ENCODE results near the gene SRRM4.

Gene SRRM4

GRCh38 chr12:119130523-119130922 lies 149.2 kb downstream of the SRRM4 start:
- H3K27me3 ChIP-seq (ENCODE audit: control insufficient read depth, insufficient read depth, low read length, poor library complexity, severe bottlenecking) = no peaks in the 10 kb centered on the region
- no peak overlapping the region for H3K4me3 ChIP-seq (ENCODE audit: insufficient read depth, low read depth, low read length)
- 94 to 95% methylated on average over 10 of the region's 10 CpGs for WGBS, 2 experiments
- H3K27ac ChIP-seq (ENCODE audit: insufficient read depth, low read depth, low read length, poor library complexity, severe bottlenecking) = no peak overlapping the region
- H3K9me3 ChIP-seq (ENCODE audit: control insufficient read depth, low read length) = no peaks in the 10 kb centered on the region
- H3K36me3 ChIP-seq (ENCODE audit: control insufficient read depth, insufficient read depth, low read length) = no peaks in the 10 kb centered on the region
- no peaks in the 10 kb centered on the region for H3K4me1 ChIP-seq (ENCODE audit: control insufficient read depth, insufficient read depth, low read length)

GRCh38 chr12:119134284-119135072 lies 153.1 kb downstream of the SRRM4 start:
- WGBS, 2 experiments = 94 to 95% methylated on average over 3 of the region's 3 CpGs
- Histone ChIP-seq H3K27ac (ENCODE audit: insufficient read depth, low read depth, low read length, poor library complexity, severe bottlenecking) (no peak overlapping the region), H3K4me1 (ENCODE audit: control insufficient read depth, insufficient read depth, low read length) (no peaks in the 10 kb centered on the region), H3K36me3 (ENCODE audit: control insufficient read depth, insufficient read depth, low read length) (no peaks in the 10 kb centered on the region), H3K9me3 (ENCODE audit: control insufficient read depth, low read length) (no peaks in the 10 kb centered on the region), H3K27me3 (ENCODE audit: control insufficient read depth, insufficient read depth, low read length, poor library complexity, severe bottlenecking) (no peaks in the 10 kb centered on the region), H3K4me3 (ENCODE audit: insufficient read depth, low read depth, low read length) (no peak overlapping the region)

DNA sequence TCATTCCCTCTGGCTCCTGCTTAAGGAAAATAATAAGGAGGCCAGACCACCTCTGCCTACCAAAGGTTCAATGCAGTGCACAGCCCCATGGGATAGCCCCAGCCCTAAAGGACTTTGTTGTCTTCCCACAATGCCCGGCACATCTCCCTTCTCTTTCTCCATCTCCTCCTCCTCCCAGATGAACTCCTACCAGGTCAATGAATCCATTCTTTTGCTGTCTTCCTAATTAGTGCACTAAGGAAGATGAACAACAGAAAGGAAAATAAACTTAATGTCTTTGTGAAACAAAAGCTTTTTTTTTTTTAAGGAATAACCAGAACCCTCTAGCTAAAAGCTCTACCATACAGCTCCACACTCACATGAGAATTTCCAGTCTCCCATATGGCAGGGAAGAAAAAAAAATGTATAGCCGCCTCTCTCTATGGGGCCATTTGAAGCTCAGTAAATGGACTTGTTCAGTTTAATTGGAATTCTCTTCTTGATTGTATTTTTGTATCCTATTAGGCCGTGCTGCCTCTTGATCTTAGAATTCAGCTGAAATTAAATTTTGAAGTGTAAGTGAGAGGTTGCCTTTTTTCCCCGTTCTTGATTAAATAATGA lies 155.6 kb downstream of the SRRM4 start:
- Histone ChIP-seq H3K9me3 (ENCODE audit: control insufficient read depth, low read length) (no peaks in the 10 kb centered on the region), H3K36me3 (ENCODE audit: control insufficient read depth, insufficient read depth, low read length) (no peaks in the 10 kb centered on the region), H3K4me1 (ENCODE audit: control insufficient read depth, insufficient read depth, low read length) (no peaks in the 10 kb centered on the region), H3K27ac (ENCODE audit: insufficient read depth, low read depth, low read length, poor library complexity, severe bottlenecking) (no peak overlapping the region), H3K27me3 (ENCODE audit: control insufficient read depth, insufficient read depth, low read length, poor library complexity, severe bottlenecking) (no peaks in the 10 kb centered on the region), H3K4me3 (ENCODE audit: insufficient read depth, low read depth, low read length) (no peak overlapping the region)
- 89 to 93% methylated on average over 3 to 4 of the region's 4 CpGs for WGBS, 2 experiments

DNA sequence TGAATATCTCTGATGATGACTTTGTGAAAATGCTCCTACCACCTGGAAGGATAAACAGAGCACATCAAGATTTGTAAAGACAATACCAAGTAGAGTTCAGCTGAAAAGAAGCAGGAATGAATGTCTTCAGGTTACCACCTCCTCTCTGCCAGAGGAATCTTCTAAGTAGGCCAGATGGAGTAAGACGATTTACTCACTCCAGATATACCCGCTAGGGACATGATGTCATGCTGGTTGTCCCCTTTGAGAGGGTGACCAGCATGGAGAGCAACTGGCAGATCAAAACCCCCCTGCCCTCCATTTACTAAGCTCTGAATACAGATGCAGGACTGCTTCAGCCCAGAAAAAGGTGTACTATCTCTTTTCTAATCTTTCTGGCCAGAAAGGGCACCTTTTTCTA lies 158.1 kb downstream of the SRRM4 start:
- no peaks in the 10 kb centered on the region for H3K27me3 ChIP-seq (ENCODE audit: control insufficient read depth, insufficient read depth, low read length, poor library complexity, severe bottlenecking)
- H3K4me3 ChIP-seq (ENCODE audit: insufficient read depth, low read depth, low read length) = no peak overlapping the region
- no peaks in the 10 kb centered on the region for H3K36me3 ChIP-seq (ENCODE audit: control insufficient read depth, insufficient read depth, low read length)
- H3K4me1 ChIP-seq (ENCODE audit: control insufficient read depth, insufficient read depth, low read length) = no peaks in the 10 kb centered on the region
- 71 to 97% methylated on average over 2 of the region's 2 CpGs for WGBS, 2 experiments
- H3K27ac ChIP-seq (ENCODE audit: insufficient read depth, low read depth, low read length, poor library complexity, severe bottlenecking) = no peak overlapping the region
- no peaks in the 10 kb centered on the region for H3K9me3 ChIP-seq (ENCODE audit: control insufficient read depth, low read length)

GRCh38 chr12:119145367-119145766 lies 164.0 kb downstream of the SRRM4 start:
- 66 to 67% methylated on average over 13 of the region's 13 CpGs for WGBS, 2 experiments
- Histone ChIP-seq H3K9me3 (ENCODE audit: control insufficient read depth, low read length) (no peaks in the 10 kb centered on the region), H3K27me3 (ENCODE audit: control insufficient read depth, insufficient read depth, low read length, poor library complexity, severe bottlenecking) (no peaks in the 10 kb centered on the region), H3K4me1 (ENCODE audit: control insufficient read depth, insufficient read depth, low read length) (no peaks in the 10 kb centered on the region), H3K27ac (ENCODE audit: insufficient read depth, low read depth, low read length, poor library complexity, severe bottlenecking) (no peak overlapping the region), H3K36me3 (ENCODE audit: control insufficient read depth, insufficient read depth, low read length) (no peaks in the 10 kb centered on the region), H3K4me3 (ENCODE audit: insufficient read depth, low read depth, low read length) (no peak overlapping the region)

GRCh38 chr12:119147847-119148448 lies 166.6 kb downstream of the SRRM4 start:
- no peaks in the 10 kb centered on the region for H3K36me3 ChIP-seq (ENCODE audit: control insufficient read depth, insufficient read depth, low read length)
- 80 to 84% methylated on average over 2 of the region's 2 CpGs for WGBS, 2 experiments
- H3K9me3 ChIP-seq (ENCODE audit: control insufficient read depth, low read length) = no peaks in the 10 kb centered on the region
- H3K27ac ChIP-seq (ENCODE audit: insufficient read depth, low read depth, low read length, poor library complexity, severe bottlenecking) = no peak overlapping the region
- H3K4me1 ChIP-seq (ENCODE audit: control insufficient read depth, insufficient read depth, low read length) = no peaks in the 10 kb centered on the region
- no peak overlapping the region for H3K4me3 ChIP-seq (ENCODE audit: insufficient read depth, low read depth, low read length)
- H3K27me3 ChIP-seq (ENCODE audit: control insufficient read depth, insufficient read depth, low read length, poor library complexity, severe bottlenecking) = no peaks in the 10 kb centered on the region

DNA sequence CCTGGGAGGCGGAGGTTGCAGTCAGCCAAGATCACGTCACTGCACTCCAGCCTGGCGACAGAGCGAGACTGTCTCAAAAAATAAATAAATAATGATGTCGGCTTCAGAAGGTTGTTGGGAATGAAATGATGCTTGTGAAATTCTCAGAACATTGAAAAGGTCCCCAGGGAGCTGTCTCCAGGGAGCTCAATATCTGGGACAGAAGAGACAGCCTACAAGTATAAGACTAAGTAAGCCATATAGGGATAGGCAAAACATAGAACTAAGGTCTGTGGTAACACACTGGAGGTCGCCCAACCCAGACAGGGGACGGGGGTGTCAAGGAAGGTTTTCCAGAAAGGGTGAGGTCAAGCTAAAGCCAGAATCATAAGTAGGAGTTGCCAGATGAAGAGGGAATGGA lies 167.9 kb downstream of the SRRM4 start:
- no peaks in the 10 kb centered on the region for H3K9me3 ChIP-seq (ENCODE audit: control insufficient read depth, low read length)
- H3K4me1 ChIP-seq (ENCODE audit: control insufficient read depth, insufficient read depth, low read length) = no peaks in the 10 kb centered on the region
- no peak overlapping the region for H3K27ac ChIP-seq (ENCODE audit: insufficient read depth, low read depth, low read length, poor library complexity, severe bottlenecking)
- 85 to 86% methylated on average over 7 of the region's 7 CpGs for WGBS, 2 experiments
- H3K36me3 ChIP-seq (ENCODE audit: control insufficient read depth, insufficient read depth, low read length) = no peaks in the 10 kb centered on the region
- H3K4me3 ChIP-seq (ENCODE audit: insufficient read depth, low read depth, low read length) = no peak overlapping the region
- no peaks in the 10 kb centered on the region for H3K27me3 ChIP-seq (ENCODE audit: control insufficient read depth, insufficient read depth, low read length, poor library complexity, severe bottlenecking)

GRCh38 chr12:119151445-119152026 lies 170.2 kb downstream of the SRRM4 start:
- H3K9me3 ChIP-seq (ENCODE audit: control insufficient read depth, low read length) = no peaks in the 10 kb centered on the region
- WGBS, 2 experiments = 92 to 96% methylated on average over 1 of the region's 1 CpG
- no peaks in the 10 kb centered on the region for H3K27me3 ChIP-seq (ENCODE audit: control insufficient read depth, insufficient read depth, low read length, poor library complexity, severe bottlenecking)
- no peak overlapping the region for H3K4me3 ChIP-seq (ENCODE audit: insufficient read depth, low read depth, low read length)
- no peaks in the 10 kb centered on the region for H3K4me1 ChIP-seq (ENCODE audit: control insufficient read depth, insufficient read depth, low read length)
- no peak overlapping the region for H3K27ac ChIP-seq (ENCODE audit: insufficient read depth, low read depth, low read length, poor library complexity, severe bottlenecking)
- H3K36me3 ChIP-seq (ENCODE audit: control insufficient read depth, insufficient read depth, low read length) = no peaks in the 10 kb centered on the region

DNA sequence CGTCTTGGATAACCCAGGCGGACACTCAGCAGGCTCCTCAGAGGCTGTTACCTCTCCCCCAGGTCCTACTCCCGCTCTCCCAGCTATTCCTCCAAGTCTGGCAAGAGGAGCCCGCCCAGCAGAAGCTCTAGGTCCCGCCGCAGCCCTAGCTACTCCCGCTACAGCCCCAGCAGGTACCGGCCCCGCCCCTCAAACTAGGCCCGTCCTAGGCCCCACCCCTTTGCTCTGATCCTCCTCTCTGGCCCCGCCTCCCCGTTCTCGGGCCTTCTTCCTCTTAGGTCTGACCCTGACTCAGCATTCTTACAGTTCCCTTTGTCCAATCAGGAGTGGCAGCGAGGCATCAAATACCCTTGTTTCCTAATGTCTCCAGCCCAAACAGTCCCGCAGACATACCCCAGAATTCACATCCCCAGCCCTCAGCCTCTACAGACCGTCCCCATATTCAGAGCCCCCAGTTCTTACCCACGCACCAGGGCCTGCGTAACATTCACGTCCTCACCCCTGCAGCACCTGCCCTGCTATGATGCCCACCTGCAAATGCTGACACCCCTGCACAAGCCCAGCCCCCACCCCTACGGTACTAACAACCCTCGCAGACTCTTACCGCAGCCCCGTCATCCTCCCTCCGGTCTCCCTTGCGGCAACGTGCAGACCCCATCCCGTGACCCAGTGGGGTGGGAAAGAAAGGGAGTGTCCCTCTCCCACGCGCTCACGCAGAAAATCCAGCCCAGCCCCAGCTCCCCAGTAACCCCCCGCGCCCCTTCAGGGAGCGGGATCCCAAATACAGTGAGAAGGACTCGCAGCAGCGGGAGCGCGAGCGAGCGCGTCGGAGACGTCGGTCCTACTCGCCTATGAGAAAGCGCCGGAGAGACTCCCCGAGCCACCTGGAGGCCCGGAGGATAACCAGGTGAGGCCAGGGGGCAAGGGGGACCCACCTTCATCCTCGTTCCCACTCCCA lies 172.4 kb downstream of the SRRM4 start:
- Histone ChIP-seq H3K27me3 (ENCODE audit: control insufficient read depth, insufficient read depth, low read length, poor library complexity, severe bottlenecking) (no peaks in the 10 kb centered on the region), H3K27ac (ENCODE audit: insufficient read depth, low read depth, low read length, poor library complexity, severe bottlenecking) (peak overlapping the region; percentile 41), H3K36me3 (ENCODE audit: control insufficient read depth, insufficient read depth, low read length) (no peaks in the 10 kb centered on the region), H3K9me3 (ENCODE audit: control insufficient read depth, low read length) (no peaks in the 10 kb centered on the region), H3K4me3 (ENCODE audit: insufficient read depth, low read depth, low read length) (peak overlapping the region; percentile 38), H3K4me1 (ENCODE audit: control insufficient read depth, insufficient read depth, low read length) (no peaks in the 10 kb centered on the region)
- WGBS, 2 experiments = 26 to 33% methylated on average over 49 of the region's 49 CpGs

All from ectodermal cell (in vitro differentiated cells).